ENCODE results near the gene APCDD1.

GRCh38 chr18:10449396-10449795, 5.0 kb upstream of the APCDD1 start:
- no peak for TF ChIP-seq TAF1 (IDR thresholded peaks at IDR 0.05; ENCODE audit: low read depth)
- TF ChIP-seq CEBPB (IDR thresholded peaks at IDR 0.05), result no peak

Data from Ishikawa (cell line).